ENCODE data around the gene C2orf81.

C2orf81 gene

DNA sequence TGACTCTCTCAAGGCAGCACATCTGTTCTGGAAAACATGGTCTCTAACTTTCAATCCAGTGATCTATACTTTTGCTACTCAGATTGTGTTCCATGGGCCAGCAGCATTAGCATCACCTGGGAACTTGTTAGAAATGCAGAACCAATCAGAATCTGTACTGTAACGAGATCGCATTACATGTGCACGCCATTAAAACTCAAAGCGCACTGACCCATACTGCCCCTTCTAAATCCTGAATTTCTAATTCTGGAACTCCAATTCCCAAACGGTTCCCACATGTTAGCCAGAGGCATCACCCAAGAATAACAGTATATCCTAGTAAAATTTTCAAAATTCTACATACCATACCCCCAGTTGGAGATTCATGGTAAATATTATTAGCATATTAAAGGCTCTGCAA lies 30.8 kb downstream of the C2orf81 start:
- DNase-seq (ENCODE audit: low read depth), result no peak

DNA sequence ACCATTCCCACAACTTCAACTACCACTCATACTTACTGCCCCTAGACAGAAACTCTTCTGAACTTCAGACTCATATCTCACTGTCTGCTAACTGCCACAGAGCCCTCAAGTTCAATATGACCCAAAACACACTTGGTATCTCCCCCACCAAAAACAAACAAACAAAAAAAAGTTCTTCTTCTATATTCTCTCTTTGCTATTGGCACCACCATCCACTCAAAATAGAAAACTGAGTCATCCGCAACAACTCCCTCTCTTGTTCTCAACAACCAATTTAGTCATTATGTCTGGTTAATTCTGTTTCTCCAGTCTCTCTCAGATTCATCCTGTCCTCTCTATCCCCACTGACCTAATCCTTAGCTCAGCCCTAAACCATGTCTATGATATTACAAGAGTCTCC lies 34.1 kb downstream of the C2orf81 start:
- no peak for DNase-seq (ENCODE audit: low read depth)

DNA sequence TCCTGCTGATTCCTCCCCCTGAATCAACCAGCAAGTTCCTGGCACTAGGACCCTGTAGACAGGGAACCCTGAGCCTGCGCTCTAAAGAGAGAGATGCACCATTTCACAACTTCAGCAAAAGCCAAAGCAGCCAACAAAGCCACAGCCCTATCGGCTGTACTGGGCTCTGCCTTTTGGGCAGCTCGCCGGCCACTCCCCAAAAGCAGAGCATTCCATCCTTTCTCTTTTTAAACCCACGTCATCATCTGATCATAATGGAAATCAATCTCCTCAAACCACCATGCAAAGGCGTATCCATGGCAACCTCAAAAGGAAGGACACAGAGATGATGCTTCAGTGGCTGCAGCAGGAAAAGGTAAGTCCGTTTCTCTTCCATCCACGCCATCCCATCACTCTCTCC lies 36.0 kb downstream of the C2orf81 start:
- no peak for DNase-seq (ENCODE audit: low read depth)

DNA sequence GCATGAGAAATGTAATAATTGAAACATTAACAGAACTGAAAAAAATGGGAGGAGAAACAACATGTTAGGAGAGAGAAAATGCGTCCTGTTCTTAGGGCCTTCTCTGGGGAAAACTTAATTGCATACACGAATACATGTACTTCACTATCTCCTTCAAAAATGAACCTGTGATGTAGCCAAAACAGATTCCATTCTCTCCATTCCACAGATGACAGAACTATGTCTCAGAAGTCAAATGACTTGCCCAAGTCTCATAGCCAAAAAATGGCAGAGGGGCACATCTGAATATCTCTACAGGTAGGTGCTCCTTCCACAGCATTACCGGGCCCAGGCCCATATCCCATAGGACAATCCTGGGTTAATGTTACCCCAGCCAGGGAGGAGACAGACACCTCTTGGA lies 37.4 kb downstream of the C2orf81 start:
- no peak for DNase-seq (ENCODE audit: low read depth)

DNA sequence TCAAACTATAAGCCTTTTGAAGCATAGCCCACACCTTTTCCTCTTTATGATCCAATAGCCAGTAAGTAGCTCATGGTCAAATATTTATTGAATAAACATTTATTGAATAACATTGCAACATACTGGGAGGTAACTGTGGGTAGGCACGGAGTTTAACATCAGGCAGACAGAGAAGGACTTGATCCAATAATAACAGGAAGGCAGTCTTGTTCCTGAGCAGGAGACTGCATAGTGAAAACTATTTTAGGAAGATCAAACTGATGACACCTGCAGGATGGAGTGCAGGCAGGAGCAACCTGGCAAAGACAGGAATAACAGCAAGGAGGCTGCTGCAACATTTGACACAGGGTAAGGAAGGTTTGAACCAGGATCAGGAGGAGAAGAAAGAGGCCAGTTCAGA lies 38.2 kb downstream of the C2orf81 start:
- no peak for DNase-seq (ENCODE audit: low read depth)

DNA sequence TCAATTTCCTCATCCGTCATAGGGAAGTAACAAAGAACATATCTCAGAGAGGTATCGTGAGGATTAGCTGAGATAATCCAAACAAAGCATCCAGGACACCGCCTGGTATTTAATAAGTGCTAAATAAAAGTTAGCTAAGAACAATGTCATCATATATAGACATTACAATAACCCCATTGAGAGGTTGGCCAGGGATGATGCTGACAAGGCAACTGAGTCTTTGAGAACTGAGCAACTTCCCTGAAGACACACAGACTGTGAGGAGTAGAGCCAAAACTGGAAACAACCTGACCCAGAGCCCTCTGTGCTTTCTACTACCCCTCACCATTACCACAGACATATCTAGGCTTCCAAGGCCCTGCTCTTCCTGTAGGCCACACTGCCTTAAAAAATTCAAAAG lies 39.7 kb downstream of the C2orf81 start:
- no peak for DNase-seq (ENCODE audit: low read depth)

DNA sequence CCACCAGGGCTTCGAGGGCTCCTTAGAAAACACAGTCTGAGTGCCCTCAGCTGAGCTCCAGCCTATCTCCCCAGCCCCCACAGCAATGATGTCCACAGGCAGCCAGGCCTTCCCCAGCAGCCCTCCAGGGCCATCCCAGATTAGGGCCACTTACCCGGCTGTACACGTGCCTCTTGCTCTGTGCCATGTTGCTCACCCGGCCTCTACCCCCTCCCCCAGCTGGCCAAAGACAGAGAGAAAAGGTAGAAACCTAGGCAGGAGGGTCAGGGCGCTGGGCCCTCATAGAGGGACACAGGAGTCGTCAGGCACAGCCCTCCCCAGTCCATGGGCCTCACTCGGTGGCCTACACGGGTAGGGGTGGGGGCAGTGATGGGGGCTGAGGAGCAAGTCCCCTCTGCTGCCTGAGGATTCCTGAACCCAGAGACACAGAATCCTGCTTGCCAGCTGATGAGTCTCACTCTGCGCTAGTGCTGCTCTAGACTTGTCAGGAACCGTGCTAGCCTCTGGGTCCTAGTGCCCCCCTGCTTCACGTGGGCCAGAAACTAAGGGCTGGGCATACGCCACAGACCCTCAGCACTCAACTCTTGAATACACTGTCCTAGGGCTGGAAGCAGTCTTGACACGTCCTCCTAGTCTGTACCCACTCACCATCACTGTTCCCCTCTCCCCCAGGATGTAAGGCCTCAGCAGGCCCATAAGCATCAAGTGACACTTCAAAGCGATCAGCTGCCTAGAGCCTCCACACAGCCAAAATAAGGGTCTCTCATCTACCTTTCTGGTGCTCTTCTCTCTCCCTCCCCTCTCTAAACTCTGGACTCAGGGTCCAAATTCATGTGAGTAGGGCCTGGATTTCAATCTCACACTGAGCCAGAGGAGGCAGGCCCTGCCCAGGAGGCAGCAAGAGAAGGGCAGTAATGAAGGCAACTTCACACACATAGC lies 41.3 kb downstream of the C2orf81 start, which contains the start of gene DCTN1:
DCTN1 (minus strand) TSS at position 461 of the 939 bp plus-strand sequence; CDS start at position 187, 274 bp downstream.
- no peak for DNase-seq (ENCODE audit: low read depth)

DNA sequence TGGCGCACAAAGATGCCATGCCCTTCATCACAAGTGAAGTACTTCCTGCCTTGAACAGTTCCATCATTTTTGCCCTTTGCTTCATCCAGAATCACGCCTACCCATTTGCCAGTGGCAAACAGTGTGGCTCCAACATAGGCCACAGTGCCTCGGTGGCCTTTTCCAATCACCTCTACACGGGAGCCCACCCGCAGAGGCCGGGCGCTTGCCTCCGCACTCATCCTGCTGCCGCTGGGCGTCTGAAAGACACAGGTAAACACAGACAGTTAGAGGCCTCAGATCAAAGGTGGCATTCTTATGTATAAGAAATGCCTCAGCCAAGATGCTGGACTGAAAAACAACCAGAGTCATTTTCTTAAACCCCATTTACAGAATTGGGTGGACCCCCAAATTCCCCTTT lies 43.4 kb downstream of the C2orf81 start:
- no peak for DNase-seq (ENCODE audit: low read depth)

DNA sequence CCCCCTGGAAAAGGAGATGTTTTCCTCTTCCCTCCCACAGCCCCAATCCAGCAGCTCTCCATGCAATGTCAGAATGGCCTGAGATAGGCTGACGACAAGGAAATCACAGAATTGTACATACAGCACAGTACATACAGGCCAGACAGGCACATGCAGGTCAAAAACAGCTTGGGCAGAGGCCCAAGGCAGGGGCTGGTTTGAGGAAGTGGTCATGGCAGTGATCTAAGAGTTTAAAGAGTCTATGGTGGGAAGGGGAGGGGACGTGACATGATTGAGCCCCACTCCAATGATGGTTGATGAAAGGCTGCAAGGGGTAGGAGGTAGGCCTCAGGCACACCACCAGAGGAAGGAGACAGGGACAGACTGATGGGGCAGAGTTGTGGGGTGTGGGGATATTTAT lies 45.6 kb downstream of the C2orf81 start:
- no peak for DNase-seq (ENCODE audit: low read depth)

DNA sequence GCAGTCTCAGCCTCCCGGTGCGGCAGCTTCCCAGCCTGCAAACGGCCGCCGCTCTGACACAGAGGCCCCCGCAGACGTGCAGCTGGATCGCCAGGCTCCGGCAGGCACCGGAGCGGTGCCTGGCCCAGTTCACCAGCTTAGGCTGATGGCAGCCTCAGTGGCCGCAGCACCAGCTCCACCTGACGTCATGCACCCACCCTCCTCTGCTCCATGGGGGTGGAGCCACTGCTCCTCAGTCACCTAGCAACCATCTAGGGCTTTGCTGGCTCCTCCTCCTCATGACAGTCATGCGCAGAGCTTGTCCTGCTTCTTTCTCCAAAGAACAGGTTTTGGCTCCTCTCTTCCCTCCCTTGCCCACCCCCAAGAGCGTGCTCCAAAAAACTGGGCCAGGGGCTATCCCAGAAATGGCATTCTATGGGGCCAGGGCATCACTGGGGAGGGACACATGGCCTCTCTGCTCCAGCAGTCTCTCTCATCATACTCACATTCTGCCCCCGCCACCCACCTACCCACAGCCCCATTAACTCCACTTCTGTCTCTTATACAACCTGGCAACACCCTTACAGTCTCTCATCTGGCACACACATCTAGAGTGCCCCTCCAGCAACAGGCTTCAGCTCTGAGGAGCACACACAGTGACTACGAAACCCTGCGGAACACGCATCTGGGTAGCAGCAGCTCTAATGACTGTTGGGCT lies 46.8 kb downstream of the C2orf81 start:
- no peak for DNase-seq (ENCODE audit: low read depth)

DNA sequence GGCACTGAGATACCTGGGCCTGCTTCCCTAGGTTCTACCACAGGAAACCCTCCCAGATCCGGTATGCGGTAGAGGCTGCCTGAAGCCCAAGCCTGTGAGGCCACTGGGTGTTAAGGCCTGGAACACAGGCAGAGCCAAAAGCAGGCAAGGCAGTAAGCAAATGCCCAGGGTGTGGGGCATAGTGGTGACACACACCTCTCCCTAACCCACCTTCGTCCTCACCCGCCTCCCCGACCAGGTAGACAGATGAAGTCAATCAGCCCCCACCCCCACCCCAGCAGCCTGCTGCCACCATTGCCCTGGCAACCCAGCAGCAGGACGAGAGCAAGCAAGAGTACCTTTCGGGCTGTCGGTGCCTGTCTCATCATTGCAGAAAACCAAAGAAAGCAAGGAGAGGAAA lies 47.4 kb downstream of the C2orf81 start:
- no peak for DNase-seq (ENCODE audit: low read depth)

DNA sequence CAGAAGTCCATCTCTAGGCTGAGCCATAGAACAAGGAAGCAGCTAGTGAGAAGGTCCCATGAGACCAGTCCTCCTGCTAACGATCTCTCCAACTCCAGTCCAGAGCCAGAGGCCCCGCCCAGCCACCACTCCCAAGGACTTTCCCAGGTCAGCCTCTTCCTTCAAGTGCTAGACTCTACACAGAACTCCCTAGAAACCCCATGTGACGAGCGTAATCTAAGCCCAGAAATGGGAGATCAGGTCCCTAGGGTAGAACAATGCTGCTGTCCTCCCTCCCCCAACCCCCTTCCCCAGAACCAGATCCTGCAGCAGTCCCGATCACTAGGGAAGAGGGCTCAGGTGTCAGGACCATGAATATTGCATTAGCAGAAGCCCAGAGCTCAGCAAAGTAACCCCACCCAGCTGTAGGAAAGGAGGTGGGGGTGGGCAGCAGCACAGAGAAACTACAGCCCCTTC lies 48.2 kb downstream of the C2orf81 start:
- DNase-seq (ENCODE audit: low read depth), result no peak

DNA sequence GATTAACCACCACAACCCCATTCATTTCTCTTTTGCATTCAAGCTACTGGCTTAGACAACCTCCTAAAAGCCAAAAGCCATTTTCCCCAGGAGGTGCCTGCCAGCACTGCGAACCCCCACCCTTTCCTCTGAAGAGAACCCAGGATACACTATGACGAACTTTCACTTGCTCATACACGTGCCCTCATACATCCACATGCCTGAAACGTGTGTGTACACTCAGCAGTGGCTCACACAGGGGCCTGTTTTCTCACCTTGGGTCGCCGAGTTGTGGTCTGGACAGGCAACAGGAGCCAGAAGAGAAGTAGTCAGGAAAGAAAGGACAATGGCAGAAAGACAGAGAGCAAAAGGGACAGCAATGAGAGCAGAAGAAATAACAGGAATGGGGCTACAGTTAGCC lies 48.7 kb downstream of the C2orf81 start:
- no peak for DNase-seq (ENCODE audit: low read depth)

DNA sequence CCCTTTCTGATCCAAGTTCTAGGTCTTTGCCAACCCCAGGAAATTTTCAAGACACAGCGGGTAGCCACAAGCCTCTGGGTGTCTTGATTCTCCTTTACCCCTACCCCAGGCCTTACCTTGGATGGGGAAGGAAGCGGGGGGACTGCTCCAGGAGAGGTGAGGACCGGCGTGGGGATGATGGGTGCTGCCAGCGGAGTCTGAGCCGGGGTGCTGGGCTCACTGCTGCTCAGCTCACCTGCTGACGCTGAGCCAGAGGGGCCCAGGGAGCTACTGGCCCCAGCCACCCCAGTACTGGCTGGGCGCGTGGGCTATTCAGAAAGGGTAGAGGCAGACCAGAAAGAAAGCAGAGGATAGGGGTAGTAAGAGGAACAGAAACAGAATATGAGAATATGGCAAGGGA lies 50.0 kb downstream of the C2orf81 start:
- no peak for DNase-seq (ENCODE audit: low read depth)

DNA sequence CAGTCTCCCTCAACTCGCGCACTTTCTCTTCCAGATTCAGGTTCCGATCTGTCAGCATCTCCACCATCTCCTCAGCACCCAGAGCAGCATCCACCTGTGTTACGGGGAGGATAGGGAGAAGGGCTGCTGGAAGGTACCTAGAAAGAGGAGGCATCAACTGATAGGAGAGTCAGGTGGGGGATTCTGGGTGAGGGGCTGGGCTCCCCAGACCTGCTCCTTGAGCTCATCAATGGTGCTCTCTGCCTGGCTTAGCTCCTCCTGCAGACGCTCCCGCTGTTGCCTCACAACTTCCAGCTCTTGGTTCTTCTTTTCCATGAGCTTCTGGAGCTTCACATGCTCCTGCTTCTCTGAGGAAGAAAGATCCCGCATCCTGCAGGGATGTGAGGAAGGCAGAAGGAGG lies 51.4 kb downstream of the C2orf81 start:
- no peak for DNase-seq (ENCODE audit: low read depth)

DNA sequence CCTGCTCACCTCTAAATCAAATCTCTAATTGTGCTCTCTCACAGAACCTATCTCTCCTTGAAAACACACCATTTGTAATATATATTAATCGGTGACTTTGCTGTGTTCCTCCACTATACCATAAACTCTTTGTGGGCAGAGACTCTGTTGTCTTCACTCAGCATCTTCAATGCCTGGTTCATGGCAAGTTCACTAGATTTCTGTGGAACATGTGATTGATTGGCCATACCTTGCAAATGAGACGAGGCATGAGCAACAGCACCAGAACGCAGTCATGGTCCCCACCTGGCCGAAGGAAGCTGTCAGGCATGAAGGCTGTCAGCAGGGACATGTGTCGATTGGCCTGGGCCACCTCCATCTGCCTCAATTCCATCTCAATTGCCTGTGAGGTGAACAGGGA lies 52.9 kb downstream of the C2orf81 start:
- no peak for DNase-seq (ENCODE audit: low read depth)

DNA sequence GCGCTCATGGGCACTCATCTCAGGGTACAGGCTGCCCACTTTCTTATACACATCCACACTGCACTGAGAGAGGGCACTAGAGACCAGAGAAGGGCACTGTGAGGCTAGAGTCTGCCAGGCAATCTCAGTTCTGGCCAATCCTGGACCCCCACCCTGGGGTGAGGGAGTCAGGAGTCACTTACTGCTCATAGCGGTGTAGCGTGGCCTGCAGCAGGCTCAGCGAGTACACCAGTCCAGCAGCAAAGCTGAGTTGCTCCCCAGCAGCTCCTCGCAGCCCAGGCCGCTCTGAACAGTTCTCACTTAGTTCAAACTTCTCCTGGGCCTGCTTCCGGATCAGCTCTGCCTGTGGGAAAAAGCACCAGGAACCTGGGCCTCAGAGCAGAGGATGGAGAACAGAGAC lies 53.6 kb downstream of the C2orf81 start:
- no peak for DNase-seq (ENCODE audit: low read depth)

DNA sequence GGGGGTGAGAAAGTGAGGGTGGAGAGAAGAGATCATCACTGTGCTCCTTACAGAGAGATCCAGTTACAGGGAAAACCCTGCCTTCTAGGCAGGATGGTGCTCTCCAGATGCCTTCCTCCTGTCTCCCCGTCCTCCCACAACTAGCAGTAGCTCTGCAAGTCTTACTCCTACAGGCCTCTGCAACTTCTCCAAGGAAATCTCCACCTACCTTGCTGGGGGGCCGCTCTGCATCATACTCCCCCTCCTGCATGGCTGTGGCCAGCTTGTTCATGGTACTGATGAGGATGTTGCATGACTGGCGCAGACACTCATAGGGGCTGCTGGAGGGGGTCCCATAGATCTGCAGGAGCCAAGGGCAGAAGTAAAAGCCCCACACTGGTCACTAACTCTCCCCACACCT lies 55.4 kb downstream of the C2orf81 start:
- DNase-seq (ENCODE audit: low read depth), result no peak

DNA sequence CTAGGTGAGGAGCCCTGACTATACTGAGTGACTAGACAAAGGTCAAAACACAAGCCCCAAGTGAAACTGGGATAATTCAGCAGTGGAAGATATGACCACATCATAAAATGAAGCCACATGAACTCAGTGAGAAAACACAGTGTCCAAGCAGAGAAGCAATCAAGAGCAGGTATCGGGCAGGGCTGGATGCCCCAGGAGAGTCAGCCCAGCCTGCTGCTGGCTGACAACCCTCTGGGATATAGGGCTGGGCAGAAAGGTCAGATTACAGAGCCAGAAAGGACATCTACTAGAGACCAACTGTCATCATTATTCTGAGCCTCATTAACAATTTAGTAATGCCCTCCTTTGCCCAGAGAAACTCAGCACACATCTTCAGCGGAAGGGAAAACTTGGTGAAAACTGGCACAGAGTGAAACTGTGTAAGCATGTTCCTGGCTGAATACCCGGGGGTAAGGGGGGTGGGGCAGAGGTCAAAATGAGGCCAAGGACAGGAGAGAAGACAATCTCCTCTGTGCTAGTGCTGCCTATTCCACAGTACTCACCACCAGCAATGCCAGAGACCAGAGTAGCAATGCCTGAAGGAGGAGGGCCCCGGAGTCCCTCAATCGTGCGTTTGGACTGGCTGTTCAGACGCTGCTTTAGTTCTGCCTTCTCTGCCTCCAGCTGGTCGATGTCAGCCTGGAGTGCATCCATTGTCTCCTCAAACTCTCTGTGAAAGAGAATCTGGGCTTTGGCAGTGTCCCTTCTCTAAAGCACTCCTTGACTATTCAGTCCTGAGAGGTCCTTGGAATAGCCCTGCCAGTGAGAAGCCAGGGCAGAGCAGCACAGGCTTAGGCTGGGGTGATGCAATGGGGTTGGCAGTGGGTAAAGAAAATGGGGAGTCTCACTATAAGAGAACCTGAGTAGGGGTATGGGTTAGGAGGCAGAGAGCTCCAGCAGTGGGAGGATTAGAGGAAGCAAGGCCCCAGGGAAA lies 56.6 kb downstream of the C2orf81 start:
- DNase-seq (ENCODE audit: low read depth), result no peak

Data from GM04503 (cell line).